KMS-11 (cell line): Measurements from ENCODE around the gene MLIP.

Experiments used
- H2AFZ ChIP-seq: fragments of 200-600 bp; sonication (generic); 2 replicates; pipeline ENCODE4 v1.6.1; 2016; ENCODE audit warnings: antibody characterized with exemption, mixed run types, low read depth
- H3K27ac ChIP-seq: fragments of 200-600 bp; sonication (generic); 2 replicates; pipeline ENCODE4 v1.6.1; 2016; ENCODE audit warnings: mild to moderate bottlenecking, mixed run types
- H3K27me3 ChIP-seq: fragments of 200-600 bp; sonication (generic); 2 replicates; pipeline ENCODE4 v1.6.1; 2017; ENCODE audit warnings: mild to moderate bottlenecking, low read depth, mixed run types, moderate library complexity; ENCODE audit not compliant: insufficient read depth
- H3K36me3 ChIP-seq: fragments of 200-600 bp; sonication (generic); 2 replicates; pipeline ENCODE4 v1.6.1; 2017; ENCODE audit warnings: mild to moderate bottlenecking, mixed run types; ENCODE audit not compliant: insufficient read depth
- H3K4me1 ChIP-seq: fragments of 200-600 bp; sonication (generic); 2 replicates; pipeline ENCODE4 v1.6.1; 2016; ENCODE audit warnings: mild to moderate bottlenecking, low read depth, mixed run types; ENCODE audit not compliant: poor library complexity, severe bottlenecking
- H3K4me2 ChIP-seq: fragments of 200-600 bp; sonication (generic); 2 replicates; pipeline ENCODE4 v1.7.0; 2016; ENCODE audit warnings: mild to moderate bottlenecking, mixed run types
- H3K4me3 ChIP-seq: fragments of 200-600 bp; sonication (generic); IDR thresholded peaks from 2 replicates; pipeline ENCODE4 v1.6.1; 2017; ENCODE audit warnings: low read depth, low read length, mixed read lengths; ENCODE audit not compliant: insufficient read depth
- H3K79me2 ChIP-seq: fragments of 200-600 bp; sonication (generic); 2 replicates; pipeline ENCODE4 v1.6.1; 2016; ENCODE audit warnings: low read depth, mixed run types; ENCODE audit not compliant: insufficient read depth
- H3K9ac ChIP-seq: fragments of 200-600 bp; sonication (generic); 2 replicates; pipeline ENCODE4 v1.6.1; 2016; ENCODE audit warnings: mild to moderate bottlenecking, mixed run types
- H4K20me1 ChIP-seq: fragments of 200-600 bp; sonication (generic); 2 replicates; pipeline ENCODE4 v1.6.1; 2016; ENCODE audit warnings: mild to moderate bottlenecking, mixed run types; ENCODE audit not compliant: insufficient read depth
- TF ChIP-seq, protein P1 (sequence below): fragments of 200-600 bp; sonication (generic); conservative IDR thresholded peaks from 2 replicates; pipeline ENCODE4 v1.6.1; 2017; ENCODE audit warnings: low read depth, mild to moderate bottlenecking, antibody characterized with exemption, low read length, moderate library complexity, mixed read lengths

The MLIP gene

DNA sequence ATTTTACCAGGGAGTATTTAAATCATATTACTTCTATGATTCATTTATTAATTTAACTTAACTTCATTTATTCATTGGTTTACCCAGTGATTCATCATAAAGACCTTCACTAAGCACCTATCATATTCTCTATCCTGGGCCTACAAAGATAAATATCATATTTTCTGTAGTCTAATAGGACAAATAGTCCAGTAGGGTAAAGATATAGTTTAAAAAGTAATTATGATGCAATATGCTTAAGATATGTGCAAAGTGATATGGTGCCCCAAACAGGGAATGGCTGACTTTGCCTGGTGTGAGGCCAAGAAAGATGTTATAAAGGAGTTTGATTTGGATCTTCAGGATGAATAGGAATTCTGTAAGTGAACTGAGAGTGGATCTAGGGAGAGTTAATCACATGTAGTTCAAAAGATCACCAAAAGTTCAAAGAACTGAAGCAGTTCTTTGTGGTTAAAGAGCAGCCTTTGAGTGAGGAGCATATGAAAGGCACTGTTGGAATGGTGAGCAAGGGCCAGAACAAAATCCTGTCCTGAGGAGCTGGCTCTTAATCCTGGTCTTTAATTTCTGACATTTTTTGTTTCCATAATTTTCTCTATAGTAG is 45.5 kb downstream of the MLIP start:
- no peak overlapping the region for H3K27ac ChIP-seq
- H3K4me1 ChIP-seq, result no peaks in the 10 kb centered on the region
- H3K79me2 ChIP-seq, result no peaks in the 10 kb centered on the region
- H3K4me3 ChIP-seq, result no peak overlapping the region
- H3K27me3 ChIP-seq, result no peaks in the 10 kb centered on the region
- H2AFZ ChIP-seq, result no peak overlapping the region
- no peak overlapping the region for H3K9ac ChIP-seq
- no peaks in the 10 kb centered on the region for H3K36me3 ChIP-seq
- TF ChIP-seq, protein P1, sequence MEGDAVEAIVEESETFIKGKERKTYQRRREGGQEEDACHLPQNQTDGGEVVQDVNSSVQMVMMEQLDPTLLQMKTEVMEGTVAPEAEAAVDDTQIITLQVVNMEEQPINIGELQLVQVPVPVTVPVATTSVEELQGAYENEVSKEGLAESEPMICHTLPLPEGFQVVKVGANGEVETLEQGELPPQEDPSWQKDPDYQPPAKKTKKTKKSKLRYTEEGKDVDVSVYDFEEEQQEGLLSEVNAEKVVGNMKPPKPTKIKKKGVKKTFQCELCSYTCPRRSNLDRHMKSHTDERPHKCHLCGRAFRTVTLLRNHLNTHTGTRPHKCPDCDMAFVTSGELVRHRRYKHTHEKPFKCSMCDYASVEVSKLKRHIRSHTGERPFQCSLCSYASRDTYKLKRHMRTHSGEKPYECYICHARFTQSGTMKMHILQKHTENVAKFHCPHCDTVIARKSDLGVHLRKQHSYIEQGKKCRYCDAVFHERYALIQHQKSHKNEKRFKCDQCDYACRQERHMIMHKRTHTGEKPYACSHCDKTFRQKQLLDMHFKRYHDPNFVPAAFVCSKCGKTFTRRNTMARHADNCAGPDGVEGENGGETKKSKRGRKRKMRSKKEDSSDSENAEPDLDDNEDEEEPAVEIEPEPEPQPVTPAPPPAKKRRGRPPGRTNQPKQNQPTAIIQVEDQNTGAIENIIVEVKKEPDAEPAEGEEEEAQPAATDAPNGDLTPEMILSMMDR, result no peak
- H4K20me1 ChIP-seq, result no peaks in the 10 kb centered on the region
- H3K4me2 ChIP-seq, result no peak overlapping the region

DNA sequence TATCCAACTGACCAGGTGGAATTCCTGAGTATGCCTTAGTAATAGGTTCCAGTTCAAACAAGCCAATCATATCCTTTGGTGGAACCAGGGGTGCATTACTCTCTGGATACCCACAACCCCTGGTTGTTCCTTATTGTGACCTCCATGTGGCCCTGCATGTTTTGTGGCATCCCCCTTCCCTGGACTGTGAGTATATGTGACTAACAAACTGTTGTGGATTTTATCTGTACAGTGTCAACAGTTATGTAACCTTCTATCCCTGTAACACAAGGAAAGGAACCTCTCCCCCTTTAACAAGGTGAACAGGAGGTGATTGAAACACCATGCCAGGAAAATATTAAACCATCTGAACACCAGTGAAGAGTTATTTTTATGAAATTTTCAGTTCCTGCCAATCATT is 46.2 kb downstream of the MLIP start:
- Histone ChIP-seq H3K4me3 (no peak overlapping the region), H2AFZ (no peak overlapping the region), H3K27ac (no peak overlapping the region), H3K79me2 (no peaks in the 10 kb centered on the region), H3K36me3 (no peaks in the 10 kb centered on the region), H4K20me1 (no peaks in the 10 kb centered on the region), H3K27me3 (no peaks in the 10 kb centered on the region), H3K9ac (no peak overlapping the region), H3K4me2 (no peak overlapping the region), H3K4me1 (no peaks in the 10 kb centered on the region)
- TF ChIP-seq, protein P1, result no peak

DNA sequence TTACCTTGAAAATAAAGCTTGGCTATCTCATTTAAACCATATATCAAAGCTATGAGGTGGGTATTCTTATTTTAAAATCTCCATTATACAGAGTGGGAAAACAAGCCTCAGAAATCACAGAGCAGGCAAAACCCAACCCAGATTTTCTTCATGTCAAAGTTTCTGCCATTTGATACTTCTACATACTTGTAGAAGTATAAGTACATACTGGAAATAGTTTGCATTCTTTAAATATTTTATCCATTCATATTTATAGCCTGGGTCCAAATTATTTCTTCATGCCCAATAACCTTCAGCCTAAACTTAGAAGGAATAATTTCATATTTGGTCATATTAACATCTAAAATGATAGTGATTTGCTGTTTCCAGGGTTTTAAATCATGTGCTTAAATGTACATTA is 61.8 kb downstream of the MLIP start:
- H3K79me2 ChIP-seq, result no peaks in the 10 kb centered on the region
- H3K27me3 ChIP-seq, result no peaks in the 10 kb centered on the region
- no peaks in the 10 kb centered on the region for H4K20me1 ChIP-seq
- H2AFZ ChIP-seq, result no peak overlapping the region
- TF ChIP-seq, protein P1, result no peak
- no peak overlapping the region for H3K9ac ChIP-seq
- H3K4me3 ChIP-seq, result no peak overlapping the region
- no peak overlapping the region for H3K4me2 ChIP-seq
- H3K36me3 ChIP-seq, result no peaks in the 10 kb centered on the region
- no peaks in the 10 kb centered on the region for H3K4me1 ChIP-seq
- no peak overlapping the region for H3K27ac ChIP-seq

DNA sequence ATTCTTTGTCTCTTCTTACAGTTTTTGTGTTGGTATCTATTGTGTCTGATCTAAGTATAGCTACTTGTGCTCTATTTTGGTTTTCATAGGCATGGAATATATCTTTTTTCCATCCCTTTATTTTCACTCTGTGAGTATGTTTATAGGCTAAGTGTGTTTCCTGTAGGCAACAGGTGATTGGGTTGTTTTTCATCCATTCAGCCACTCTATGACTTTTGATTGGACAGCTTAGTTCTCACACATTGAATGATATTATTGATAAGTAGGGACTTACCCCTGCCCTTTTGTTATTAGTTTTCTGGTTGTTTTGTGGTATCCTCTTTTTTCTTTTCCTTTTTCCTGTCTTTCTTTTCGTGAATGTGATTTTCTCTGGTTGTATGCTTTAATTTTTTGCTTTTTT is 67.9 kb downstream of the MLIP start:
- TF ChIP-seq, protein P1, result no peak
- Histone ChIP-seq H3K9ac (no peak overlapping the region), H3K4me2 (no peak overlapping the region), H3K27me3 (no peaks in the 10 kb centered on the region), H3K4me1 (no peaks in the 10 kb centered on the region), H2AFZ (no peak overlapping the region), H3K79me2 (no peaks in the 10 kb centered on the region), H3K27ac (no peak overlapping the region), H3K4me3 (no peak overlapping the region), H4K20me1 (no peaks in the 10 kb centered on the region), H3K36me3 (no peaks in the 10 kb centered on the region)
